ENCODE results near the gene NUP214. TPM values are rescaled to one million over a fixed set of nuclear protein-coding genes. Genes with fewer than 3 reads are reported as not detected.

NUP214 gene
- total RNA-seq, 1 donor from 2014 or later, result 51.5 TPM

DNA sequence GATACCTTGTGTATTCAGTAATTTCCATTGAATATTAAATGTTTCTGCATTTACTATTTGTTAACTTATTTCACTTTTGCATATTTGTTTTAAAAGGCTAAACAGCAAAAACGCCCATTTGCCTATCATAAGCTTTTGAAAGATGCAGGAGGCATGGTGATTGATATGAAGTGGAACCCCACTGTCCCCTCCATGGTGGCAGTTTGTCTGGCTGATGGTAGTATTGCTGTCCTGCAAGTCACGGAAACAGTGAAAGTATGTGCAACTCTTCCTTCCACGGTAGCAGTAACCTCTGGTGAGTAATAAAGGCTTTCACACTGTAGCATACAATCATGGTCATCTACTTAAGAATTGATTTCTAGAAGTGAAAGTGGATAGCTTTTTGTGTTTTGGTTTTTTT lies 3.8 kb downstream of the NUP214 start:
- H3K4me3 Mint-ChIP-seq (ENCODE audit: unreplicated experiment), result no peak overlapping the region
- no peaks in the 10 kb centered on the region for H3K9me3 Mint-ChIP-seq (ENCODE audit: unreplicated experiment)
- no peak for DNase-seq (ENCODE audit: extremely low spot score, unreplicated experiment)
- H3K27me3 Mint-ChIP-seq (ENCODE audit: unreplicated experiment), result no peaks in the 10 kb centered on the region
- TF ChIP-seq, protein P1, sequence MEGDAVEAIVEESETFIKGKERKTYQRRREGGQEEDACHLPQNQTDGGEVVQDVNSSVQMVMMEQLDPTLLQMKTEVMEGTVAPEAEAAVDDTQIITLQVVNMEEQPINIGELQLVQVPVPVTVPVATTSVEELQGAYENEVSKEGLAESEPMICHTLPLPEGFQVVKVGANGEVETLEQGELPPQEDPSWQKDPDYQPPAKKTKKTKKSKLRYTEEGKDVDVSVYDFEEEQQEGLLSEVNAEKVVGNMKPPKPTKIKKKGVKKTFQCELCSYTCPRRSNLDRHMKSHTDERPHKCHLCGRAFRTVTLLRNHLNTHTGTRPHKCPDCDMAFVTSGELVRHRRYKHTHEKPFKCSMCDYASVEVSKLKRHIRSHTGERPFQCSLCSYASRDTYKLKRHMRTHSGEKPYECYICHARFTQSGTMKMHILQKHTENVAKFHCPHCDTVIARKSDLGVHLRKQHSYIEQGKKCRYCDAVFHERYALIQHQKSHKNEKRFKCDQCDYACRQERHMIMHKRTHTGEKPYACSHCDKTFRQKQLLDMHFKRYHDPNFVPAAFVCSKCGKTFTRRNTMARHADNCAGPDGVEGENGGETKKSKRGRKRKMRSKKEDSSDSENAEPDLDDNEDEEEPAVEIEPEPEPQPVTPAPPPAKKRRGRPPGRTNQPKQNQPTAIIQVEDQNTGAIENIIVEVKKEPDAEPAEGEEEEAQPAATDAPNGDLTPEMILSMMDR (IDR thresholded peaks at IDR 0.05), result no peak
- H3K27ac Mint-ChIP-seq (ENCODE audit: unreplicated experiment), result no peak overlapping the region
- peaks cover 39% of the 10 kb centered on the region for H3K36me3 Mint-ChIP-seq (ENCODE audit: unreplicated experiment)
- peaks cover 16% of the 10 kb centered on the region for H3K4me1 Mint-ChIP-seq (ENCODE audit: unreplicated experiment)

DNA sequence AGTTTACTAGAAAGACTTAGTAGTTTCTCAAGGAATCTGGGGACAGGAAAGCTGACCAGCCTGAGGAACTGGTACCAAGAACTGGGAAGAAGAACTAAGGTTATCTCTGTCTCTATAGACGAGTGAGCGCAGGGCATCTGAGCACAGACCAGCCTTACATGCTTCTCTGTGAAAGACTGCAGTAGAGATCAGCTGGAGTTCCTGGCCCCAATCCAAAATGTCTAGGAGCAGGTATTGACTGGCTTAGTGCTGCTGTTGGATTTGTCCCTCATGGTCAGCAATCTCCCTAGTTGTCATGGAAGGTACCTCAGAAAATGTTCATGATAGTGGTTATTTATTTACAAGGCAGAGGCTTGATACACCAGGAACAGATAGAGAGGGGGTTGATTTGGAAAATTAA lies 13.3 kb downstream of the NUP214 start:
- H3K27ac Mint-ChIP-seq (ENCODE audit: unreplicated experiment), result no peak overlapping the region
- peaks cover 57% of the 10 kb centered on the region for H3K36me3 Mint-ChIP-seq (ENCODE audit: unreplicated experiment)
- TF ChIP-seq, protein P1 (IDR thresholded peaks at IDR 0.05), result no peak
- no peaks in the 10 kb centered on the region for H3K4me1 Mint-ChIP-seq (ENCODE audit: unreplicated experiment)
- H3K9me3 Mint-ChIP-seq (ENCODE audit: unreplicated experiment), result no peaks in the 10 kb centered on the region
- H3K4me3 Mint-ChIP-seq (ENCODE audit: unreplicated experiment), result no peak overlapping the region
- H3K27me3 Mint-ChIP-seq (ENCODE audit: unreplicated experiment), result no peaks in the 10 kb centered on the region
- DNase-seq (ENCODE audit: extremely low spot score, unreplicated experiment), result no peak

DNA sequence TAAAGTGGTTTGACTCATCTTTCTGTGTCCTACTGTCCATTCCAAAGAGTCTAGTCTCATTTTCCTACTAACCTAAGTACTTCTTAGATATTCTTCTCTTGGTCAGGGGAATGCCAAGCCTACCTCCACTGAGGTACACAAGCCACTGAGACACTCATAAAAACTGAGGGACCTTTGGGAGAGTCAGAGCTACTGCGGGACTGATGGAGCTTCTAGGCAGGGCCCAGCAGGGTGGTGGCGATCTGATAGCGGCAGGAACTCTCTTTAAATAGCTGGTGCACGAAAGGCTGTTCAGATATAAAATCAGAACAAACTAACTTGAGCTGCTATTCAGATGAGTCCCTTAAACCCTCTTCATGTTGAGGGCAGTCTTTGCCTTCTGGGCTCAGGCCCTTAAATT lies 14.7 kb downstream of the NUP214 start:
- no peak for DNase-seq (ENCODE audit: extremely low spot score, unreplicated experiment)
- no peaks in the 10 kb centered on the region for H3K4me1 Mint-ChIP-seq (ENCODE audit: unreplicated experiment)
- peaks cover 60% of the 10 kb centered on the region for H3K36me3 Mint-ChIP-seq (ENCODE audit: unreplicated experiment)
- TF ChIP-seq, protein P1 (IDR thresholded peaks at IDR 0.05), result no peak
- H3K27ac Mint-ChIP-seq (ENCODE audit: unreplicated experiment), result no peak overlapping the region
- no peak overlapping the region for H3K4me3 Mint-ChIP-seq (ENCODE audit: unreplicated experiment)
- no peaks in the 10 kb centered on the region for H3K9me3 Mint-ChIP-seq (ENCODE audit: unreplicated experiment)
- no peaks in the 10 kb centered on the region for H3K27me3 Mint-ChIP-seq (ENCODE audit: unreplicated experiment)

DNA sequence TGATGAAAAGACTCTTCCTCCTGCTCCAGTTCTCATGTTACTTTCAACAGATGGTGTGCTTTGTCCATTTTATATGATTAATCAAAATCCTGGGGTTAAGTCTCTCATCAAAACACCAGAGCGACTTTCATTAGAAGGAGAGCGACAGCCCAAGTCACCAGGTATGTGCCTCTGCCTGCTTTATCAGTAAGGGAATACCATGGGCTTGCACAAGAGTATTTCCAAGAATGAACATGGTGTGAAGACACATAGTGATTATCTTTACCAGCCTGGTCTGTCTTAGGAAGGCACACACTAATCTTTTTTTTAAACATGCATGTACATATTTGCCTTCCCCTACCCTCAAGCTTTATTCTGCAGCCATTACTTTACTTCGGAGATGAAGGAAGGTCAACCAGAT lies 15.2 kb downstream of the NUP214 start:
- DNase-seq (ENCODE audit: extremely low spot score, unreplicated experiment), result no peak
- Mint-ChIP-seq H3K4me1 (ENCODE audit: unreplicated experiment) (no peaks in the 10 kb centered on the region), H3K9me3 (ENCODE audit: unreplicated experiment) (no peaks in the 10 kb centered on the region), H3K27ac (ENCODE audit: unreplicated experiment) (no peak overlapping the region), H3K27me3 (ENCODE audit: unreplicated experiment) (no peaks in the 10 kb centered on the region), H3K4me3 (ENCODE audit: unreplicated experiment) (no peak overlapping the region), H3K36me3 (ENCODE audit: unreplicated experiment) (peaks cover 60% of the 10 kb centered on the region)
- TF ChIP-seq, protein P1 (IDR thresholded peaks at IDR 0.05), result no peak

DNA sequence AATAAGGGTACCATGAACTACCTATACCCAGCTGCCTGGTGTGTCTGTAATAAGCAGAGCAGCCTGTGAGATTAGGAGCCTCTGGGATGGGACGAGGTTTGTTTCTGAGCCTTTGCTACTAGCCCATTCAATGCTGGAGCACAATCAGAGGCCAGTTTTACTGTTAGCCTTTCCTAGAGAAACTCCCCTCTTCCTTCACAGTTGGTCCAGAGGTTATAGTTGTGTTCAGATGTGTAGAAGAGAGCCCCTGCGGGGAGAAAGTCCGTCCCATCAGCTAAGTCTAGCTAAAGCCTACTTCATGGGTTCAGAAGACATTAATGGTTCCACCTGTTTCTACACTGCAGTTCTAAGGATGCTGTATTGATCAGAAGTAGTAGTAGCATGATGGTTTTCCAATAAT lies 16.8 kb downstream of the NUP214 start:
- Mint-ChIP-seq H3K27me3 (ENCODE audit: unreplicated experiment) (no peaks in the 10 kb centered on the region), H3K27ac (ENCODE audit: unreplicated experiment) (no peak overlapping the region), H3K9me3 (ENCODE audit: unreplicated experiment) (no peaks in the 10 kb centered on the region), H3K36me3 (ENCODE audit: unreplicated experiment) (peaks cover 65% of the 10 kb centered on the region), H3K4me3 (ENCODE audit: unreplicated experiment) (no peak overlapping the region), H3K4me1 (ENCODE audit: unreplicated experiment) (no peaks in the 10 kb centered on the region)
- TF ChIP-seq, protein P1 (IDR thresholded peaks at IDR 0.05), result no peak
- no peak for DNase-seq (ENCODE audit: extremely low spot score, unreplicated experiment)

Measured in osteocyte (in vitro differentiated cells).